D721Med (cell line): ENCODE measurements around the gene LIMCH1.
"Not testable (repeated sequence)": the region's sequence is repeated elsewhere in the genome, so short reads cannot be mapped to it uniquely, and the experiment has no call there.

Source experiments
- DNase-seq: peaks from one replicate; pipeline ENCODE4 v3.0.0; 2011; ENCODE audit warnings: low spot score; ENCODE audit not compliant: insufficient read length
- FAIRE-seq: peaks from 2 replicates; lab custom pipeline; 2011; peaks lifted over from hg19 to GRCh38; lab: Jason Lieb, UNC
- CTCF ChIP-seq: IDR thresholded peaks from 2 replicates; pipeline ENCODE4 v1.5.1; 2012; ENCODE audit warnings: mild to moderate bottlenecking, control low read depth; ENCODE audit not compliant: insufficient read depth; ENCODE audit errors: missing control alignments

Gene LIMCH1

GRCh38 chr4:41638866-41639265 lies 100.9 kb downstream of the LIMCH1 start:
- no peak for DNase-seq
- TF ChIP-seq CTCF: no peak
- no peak for FAIRE-seq

- TF ChIP-seq CTCF: no peak
- DNase-seq (no peak), FAIRE-seq (no peak)
Measured at GRCh38 chr4:41639291-41639690, 101.3 kb downstream of the LIMCH1 start.

- no peak for TF ChIP-seq CTCF
- DNase-seq (no peak), FAIRE-seq (no peak)
Measured at GRCh38 chr4:41640906-41641305, 102.9 kb downstream of the LIMCH1 start.

- DNase-seq: not testable (repeated sequence)
Measured at GRCh38 chr4:41642746-41643145, 104.8 kb downstream of the LIMCH1 start.

GRCh38 chr4:41643331-41643730 lies 105.4 kb downstream of the LIMCH1 start:
- no peak for TF ChIP-seq CTCF
- no peak for FAIRE-seq
- DNase-seq: no peak

More at GRCh38 chr4:41642746-41643145, 104.8 kb downstream of the LIMCH1 start:
- not testable (repeated sequence) for FAIRE-seq

GRCh38 chr4:41644288-41644914 lies 106.4 kb downstream of the LIMCH1 start:
- no peak for FAIRE-seq
- peak; percentile 58 for DNase-seq
- peak; percentile 86 for TF ChIP-seq CTCF

- FAIRE-seq (peak; percentile 97), DNase-seq (peak; percentile 51)
- no peak for TF ChIP-seq CTCF
Measured at GRCh38 chr4:41644915-41645295, 106.9 kb downstream of the LIMCH1 start.
